ENCODE data around the gene PLCB4. TPM values are rescaled to one million over a fixed set of nuclear protein-coding genes. Genes with fewer than 3 reads are reported as not detected.

Gene PLCB4
- total and polyA plus RNA-seq, 4 experiments from 2014 or later: not detected

DNA sequence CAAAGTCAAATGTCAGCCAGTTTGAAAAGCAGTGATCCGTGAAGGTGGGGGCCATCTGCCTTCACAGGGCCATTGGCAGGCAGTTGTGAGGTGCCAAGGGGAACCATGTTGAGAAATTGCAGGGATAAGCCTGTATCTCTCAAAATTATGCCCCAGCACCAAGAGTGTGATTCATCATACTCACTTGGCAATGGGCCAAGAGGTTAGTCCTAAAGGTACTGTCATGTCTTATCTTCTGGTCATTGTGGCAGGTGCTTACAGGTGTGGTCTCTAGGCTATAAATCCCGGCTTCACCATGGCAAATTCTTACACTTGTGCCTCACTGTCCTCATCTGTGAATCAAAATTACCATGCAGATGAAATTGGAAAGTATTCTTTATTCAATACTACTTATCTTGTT lies 294.8 kb downstream of the PLCB4 start:
- Histone ChIP-seq H3K4me1 (ENCODE audit: insufficient read depth, low read length) (no peaks in the 10 kb centered on the region), H3K27me3 (ENCODE audit: insufficient read depth, low read length) (no peaks in the 10 kb centered on the region), H3K9me3 (ENCODE audit: control insufficient read depth in 1 of 2, low read length in 2 of 2) (no peaks in the 10 kb centered on the region), H3K27ac (ENCODE audit: low read depth, low read length) (no peak overlapping the region), H3K36me3 (ENCODE audit: insufficient read depth, low read length) (no peaks in the 10 kb centered on the region), H3K4me3 (ENCODE audit: low read length in 2 of 2) (no peak overlapping the region)
- no peak for DNase-seq
- intact Hi-C loops (cut with micrococcal nuclease): no loop called here
- no peaks in the 10 kb centered on the region for H3K36me3 Mint-ChIP-seq
- CTCF ChIA-PET (ENCODE audit: partially characterized antibody): interaction anchor here (1.0 kb wide), 1 partner anchor 9 kb away, joined by 3 read pairs; no protein-coding TSS in a partner anchor
- peaks cover 0 to 1% of the 10 kb centered on the region in 2 donors for H3K27me3 Mint-ChIP-seq
- no peak overlapping the region for H3K4me3 Mint-ChIP-seq
- H3K4me1 Mint-ChIP-seq: no peaks in the 10 kb centered on the region
- POLR2A ChIA-PET (ENCODE audit: partially characterized antibody): no interaction called here
- H3K9me3 Mint-ChIP-seq: peaks cover 0 to 4% (median under 1%) of the 10 kb centered on the region in 8 donors
- no peak overlapping the region for H3K27ac Mint-ChIP-seq

DNA sequence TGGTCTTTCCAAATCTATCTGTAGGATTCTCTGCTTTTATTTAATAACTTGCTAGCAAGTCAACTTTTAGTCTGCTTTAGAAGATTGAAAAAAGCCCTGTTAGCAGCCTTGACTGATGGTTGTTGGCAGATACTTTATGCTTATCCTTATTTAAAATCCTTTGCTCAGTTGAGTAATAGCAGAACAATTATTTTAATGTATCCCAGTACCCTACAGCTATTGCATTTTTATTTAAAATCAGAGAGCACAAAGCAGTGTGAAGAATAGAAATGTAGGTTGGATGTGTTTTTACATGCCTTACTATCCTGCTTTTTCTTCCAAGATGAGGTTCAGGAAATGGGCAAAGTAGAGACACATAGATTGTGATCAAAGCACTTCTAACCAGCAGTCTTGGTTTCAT lies 298.4 kb downstream of the PLCB4 start:
- no peaks in the 10 kb centered on the region for H3K36me3 ChIP-seq (ENCODE audit: insufficient read depth, low read length)
- H3K4me3 Mint-ChIP-seq: no peak overlapping the region
- no peak overlapping the region for H3K27ac Mint-ChIP-seq
- no peaks in the 10 kb centered on the region for H3K9me3 ChIP-seq (ENCODE audit: control insufficient read depth in 1 of 2, low read length in 2 of 2)
- peaks cover 0 to 1% of the 10 kb centered on the region in 2 donors for H3K27me3 Mint-ChIP-seq
- POLR2A ChIA-PET (ENCODE audit: partially characterized antibody): no interaction called here
- intact Hi-C loops (cut with micrococcal nuclease): no loop called here
- no peak overlapping the region for H3K27ac ChIP-seq (ENCODE audit: low read depth, low read length)
- no peak overlapping the region for H3K4me3 ChIP-seq (ENCODE audit: low read length in 2 of 2)
- H3K4me1 ChIP-seq (ENCODE audit: insufficient read depth, low read length): no peaks in the 10 kb centered on the region
- no peak for DNase-seq
- no peaks in the 10 kb centered on the region for H3K36me3 Mint-ChIP-seq
- CTCF ChIA-PET (ENCODE audit: partially characterized antibody): no interaction called here
- H3K9me3 Mint-ChIP-seq: peaks cover 0 to 4% (median 1%) of the 10 kb centered on the region in 8 donors
- H3K27me3 ChIP-seq (ENCODE audit: insufficient read depth, low read length): no peaks in the 10 kb centered on the region
- H3K4me1 Mint-ChIP-seq: no peaks in the 10 kb centered on the region

DNA sequence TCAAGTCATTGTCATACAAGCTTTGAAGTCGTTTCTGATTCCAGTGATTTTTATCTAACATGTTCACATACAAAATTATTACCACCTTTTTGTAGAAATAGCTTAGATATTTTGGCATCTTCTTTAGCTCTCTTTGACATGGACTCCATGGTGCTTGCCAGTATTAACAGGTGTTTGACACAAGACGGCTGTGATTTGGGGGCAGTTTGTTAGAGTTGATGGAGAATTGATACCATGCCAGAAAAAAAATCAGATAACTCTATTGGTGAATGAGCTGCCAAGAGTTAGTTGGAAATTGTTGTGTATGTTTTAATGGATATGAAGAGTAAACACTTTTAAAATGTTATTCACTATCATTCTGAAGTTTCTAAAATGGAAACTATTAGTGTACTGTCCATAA lies 298.9 kb downstream of the PLCB4 start:
- intact Hi-C loops (cut with micrococcal nuclease): no loop called here
- no peak overlapping the region for H3K27ac Mint-ChIP-seq
- no peaks in the 10 kb centered on the region for H3K27me3 ChIP-seq (ENCODE audit: insufficient read depth, low read length)
- peaks cover 0 to 1% of the 10 kb centered on the region in 2 donors for H3K27me3 Mint-ChIP-seq
- no peaks in the 10 kb centered on the region for H3K9me3 ChIP-seq (ENCODE audit: control insufficient read depth in 1 of 2, low read length in 2 of 2)
- H3K4me3 Mint-ChIP-seq: no peak overlapping the region
- peaks cover 0 to 4% (median 1%) of the 10 kb centered on the region in 8 donors for H3K9me3 Mint-ChIP-seq
- DNase-seq: no peak
- no peaks in the 10 kb centered on the region for H3K4me1 Mint-ChIP-seq
- ChIA-PET POLR2A (ENCODE audit: partially characterized antibody) (no interaction called here), CTCF (ENCODE audit: partially characterized antibody) (no interaction called here)
- H3K4me1 ChIP-seq (ENCODE audit: insufficient read depth, low read length): no peaks in the 10 kb centered on the region
- no peak overlapping the region for H3K4me3 ChIP-seq (ENCODE audit: low read length in 2 of 2)
- no peaks in the 10 kb centered on the region for H3K36me3 Mint-ChIP-seq
- H3K27ac ChIP-seq (ENCODE audit: low read depth, low read length): no peak overlapping the region
- H3K36me3 ChIP-seq (ENCODE audit: insufficient read depth, low read length): no peaks in the 10 kb centered on the region

DNA sequence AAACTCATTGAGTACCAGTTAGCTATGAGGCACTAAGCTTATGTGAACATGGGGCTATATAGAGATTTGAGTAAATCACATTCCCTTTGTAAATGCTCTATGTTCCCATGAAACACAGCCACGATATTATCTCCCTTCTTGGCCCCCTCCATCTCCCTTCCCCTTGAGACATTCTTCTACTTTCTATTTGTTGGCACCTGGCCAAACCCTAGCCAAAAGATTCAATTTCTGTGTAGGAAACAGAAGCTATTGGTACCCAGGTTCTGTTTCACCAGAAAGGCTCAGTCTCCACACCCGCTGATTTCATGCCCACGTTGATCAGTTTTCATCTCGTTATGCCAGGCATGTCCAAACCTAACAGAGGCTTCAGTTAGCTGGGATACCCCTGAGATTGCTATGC lies 300.0 kb downstream of the PLCB4 start:
- H3K9me3 Mint-ChIP-seq: peaks cover 0 to 5% (median 3%) of the 10 kb centered on the region in 8 donors
- H3K36me3 Mint-ChIP-seq: no peaks in the 10 kb centered on the region
- POLR2A ChIA-PET (ENCODE audit: partially characterized antibody): no interaction called here
- H3K27me3 Mint-ChIP-seq: peaks cover 0 to 1% of the 10 kb centered on the region in 2 donors
- H3K36me3 ChIP-seq (ENCODE audit: insufficient read depth, low read length): no peaks in the 10 kb centered on the region
- H3K4me3 ChIP-seq (ENCODE audit: low read length in 2 of 2): no peak overlapping the region
- no peaks in the 10 kb centered on the region for H3K4me1 ChIP-seq (ENCODE audit: insufficient read depth, low read length)
- H3K4me1 Mint-ChIP-seq: no peaks in the 10 kb centered on the region
- H3K27ac Mint-ChIP-seq: no peak overlapping the region
- CTCF ChIA-PET (ENCODE audit: partially characterized antibody): interaction anchor here (0.6 kb wide), 1 partner anchor 212 kb away, joined by 3 read pairs; no protein-coding TSS in a partner anchor
- H3K9me3 ChIP-seq (ENCODE audit: control insufficient read depth in 1 of 2, low read length in 2 of 2): no peaks in the 10 kb centered on the region
- no peak for DNase-seq
- H3K4me3 Mint-ChIP-seq: no peak overlapping the region
- H3K27me3 ChIP-seq (ENCODE audit: insufficient read depth, low read length): no peaks in the 10 kb centered on the region
- intact Hi-C loops (cut with micrococcal nuclease): no loop called here
- H3K27ac ChIP-seq (ENCODE audit: low read depth, low read length): no peak overlapping the region

DNA sequence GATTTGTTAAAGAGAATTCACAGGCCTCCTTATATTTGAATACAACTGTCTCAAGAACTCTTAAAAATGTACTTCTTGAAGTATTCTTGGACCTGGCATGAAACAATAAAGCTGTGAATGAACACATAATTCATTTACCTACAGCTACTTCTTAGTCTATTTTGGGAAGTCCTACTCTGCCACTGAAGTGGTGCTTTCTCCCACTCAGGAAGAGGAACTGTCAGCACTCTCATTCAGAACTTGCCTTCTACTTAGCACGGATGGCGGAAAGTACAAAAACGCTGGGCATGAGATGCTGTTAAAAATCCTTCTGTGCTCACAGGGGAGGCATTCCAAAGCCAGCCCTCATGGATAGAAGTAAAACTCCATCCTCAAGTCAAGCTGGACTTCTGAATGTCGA lies 300.7 kb downstream of the PLCB4 start:
- no peak overlapping the region for H3K27ac ChIP-seq (ENCODE audit: low read depth, low read length)
- no peak for DNase-seq
- Mint-ChIP-seq H3K4me1 (no peaks in the 10 kb centered on the region), H3K9me3 (peaks cover 0 to 6% (median 3%) of the 10 kb centered on the region in 8 donors), H3K4me3 (no peak overlapping the region), H3K36me3 (no peaks in the 10 kb centered on the region), H3K27me3 (peaks cover 0 to 1% of the 10 kb centered on the region in 2 donors), H3K27ac (no peak overlapping the region)
- ChIA-PET CTCF (ENCODE audit: partially characterized antibody) (no interaction called here), POLR2A (ENCODE audit: partially characterized antibody) (no interaction called here)
- H3K36me3 ChIP-seq (ENCODE audit: insufficient read depth, low read length): no peaks in the 10 kb centered on the region
- no peaks in the 10 kb centered on the region for H3K4me1 ChIP-seq (ENCODE audit: insufficient read depth, low read length)
- no peaks in the 10 kb centered on the region for H3K27me3 ChIP-seq (ENCODE audit: insufficient read depth, low read length)
- H3K4me3 ChIP-seq (ENCODE audit: low read length in 2 of 2): no peak overlapping the region
- intact Hi-C loops (cut with micrococcal nuclease): no loop called here
- no peaks in the 10 kb centered on the region for H3K9me3 ChIP-seq (ENCODE audit: control insufficient read depth in 1 of 2, low read length in 2 of 2)

DNA sequence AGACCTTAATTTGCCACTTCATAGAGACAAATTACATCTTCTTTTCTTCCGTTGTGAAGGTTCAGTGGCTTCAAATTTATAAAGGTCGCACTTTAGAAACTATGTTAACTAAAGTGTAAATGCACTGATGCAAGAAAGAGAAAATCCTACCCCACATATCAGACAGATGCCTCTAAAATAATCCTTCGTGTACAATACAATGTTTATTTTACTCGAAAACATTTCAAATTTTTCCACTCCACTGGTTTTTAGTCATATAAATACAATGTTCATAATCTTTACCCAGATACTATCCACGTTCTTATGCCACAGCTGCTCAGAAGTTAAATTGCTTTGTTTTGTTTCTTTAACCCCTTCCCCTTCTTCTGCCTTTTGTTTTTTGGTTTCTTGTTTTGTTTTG lies 305.2 kb downstream of the PLCB4 start:
- Mint-ChIP-seq H3K4me1 (no peaks in the 10 kb centered on the region), H3K36me3 (no peaks in the 10 kb centered on the region), H3K27ac (no peak overlapping the region), H3K27me3 (no peaks in the 10 kb centered on the region), H3K9me3 (peaks cover 0 to 5% (median under 1%) of the 10 kb centered on the region in 8 donors), H3K4me3 (no peak overlapping the region)
- H3K4me1 ChIP-seq (ENCODE audit: insufficient read depth, low read length): no peaks in the 10 kb centered on the region
- ChIA-PET CTCF (ENCODE audit: partially characterized antibody) (no interaction called here), POLR2A (ENCODE audit: partially characterized antibody) (no interaction called here)
- no peaks in the 10 kb centered on the region for H3K36me3 ChIP-seq (ENCODE audit: insufficient read depth, low read length)
- H3K27ac ChIP-seq (ENCODE audit: low read depth, low read length): no peak overlapping the region
- no peaks in the 10 kb centered on the region for H3K9me3 ChIP-seq (ENCODE audit: control insufficient read depth in 1 of 2, low read length in 2 of 2)
- intact Hi-C loops (cut with micrococcal nuclease): no loop called here
- no peak for DNase-seq
- no peaks in the 10 kb centered on the region for H3K27me3 ChIP-seq (ENCODE audit: insufficient read depth, low read length)
- H3K4me3 ChIP-seq (ENCODE audit: low read length in 2 of 2): no peak overlapping the region

DNA sequence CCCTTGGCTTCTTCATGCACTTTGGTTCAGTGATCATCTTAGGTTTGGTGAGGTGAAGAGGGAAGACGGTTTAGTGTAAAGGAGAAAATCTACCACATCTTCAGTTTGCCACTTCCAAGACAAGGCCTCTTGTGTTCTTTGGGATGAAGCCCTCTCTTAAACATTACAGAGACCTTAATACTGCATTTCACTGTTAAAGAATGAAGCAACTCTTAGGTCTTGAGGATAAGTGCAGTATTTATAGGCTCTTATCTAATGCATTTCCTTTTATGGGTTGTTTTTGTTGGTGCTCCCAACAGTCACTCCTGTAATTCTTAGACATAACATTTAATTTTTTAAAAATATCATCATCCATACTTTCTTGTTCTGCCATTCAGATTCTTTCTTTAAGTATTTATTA lies 305.6 kb downstream of the PLCB4 start:
- ChIA-PET POLR2A (ENCODE audit: partially characterized antibody) (no interaction called here), CTCF (ENCODE audit: partially characterized antibody) (no interaction called here)
- intact Hi-C loops (cut with micrococcal nuclease): no loop called here
- Histone ChIP-seq H3K4me3 (ENCODE audit: low read length in 2 of 2) (no peak overlapping the region), H3K9me3 (ENCODE audit: control insufficient read depth in 1 of 2, low read length in 2 of 2) (no peaks in the 10 kb centered on the region), H3K4me1 (ENCODE audit: insufficient read depth, low read length) (no peaks in the 10 kb centered on the region), H3K36me3 (ENCODE audit: insufficient read depth, low read length) (no peaks in the 10 kb centered on the region), H3K27me3 (ENCODE audit: insufficient read depth, low read length) (no peaks in the 10 kb centered on the region), H3K27ac (ENCODE audit: low read depth, low read length) (no peak overlapping the region)
- Mint-ChIP-seq H3K9me3 (peaks cover 0 to 5% (median under 1%) of the 10 kb centered on the region in 8 donors), H3K27me3 (no peaks in the 10 kb centered on the region), H3K27ac (no peak overlapping the region), H3K4me1 (no peaks in the 10 kb centered on the region), H3K4me3 (no peak overlapping the region), H3K36me3 (no peaks in the 10 kb centered on the region)
- no peak for DNase-seq

DNA sequence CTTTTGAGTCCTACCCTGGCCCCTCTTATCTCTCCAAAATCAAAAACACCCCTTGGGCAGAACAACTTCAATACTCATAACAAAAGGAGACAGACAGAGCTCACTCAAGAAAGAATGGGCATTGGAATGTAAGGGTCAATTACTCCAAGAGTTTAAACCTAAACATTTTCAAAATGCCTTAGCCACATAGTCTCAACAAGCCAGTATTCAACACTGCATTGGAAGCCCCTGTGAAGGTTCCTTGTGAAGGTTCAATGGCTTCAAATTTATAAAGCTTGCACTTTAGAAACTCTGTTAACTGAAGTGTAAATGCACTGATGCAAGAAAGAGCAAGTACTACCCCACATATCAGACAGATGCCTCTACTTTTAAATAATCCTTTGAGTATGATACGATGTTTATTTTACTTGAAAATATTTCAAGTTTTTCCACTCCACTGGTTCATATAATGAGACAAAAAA lies 306.4 kb downstream of the PLCB4 start:
- Mint-ChIP-seq H3K36me3 (no peaks in the 10 kb centered on the region), H3K9me3 (peaks cover 0 to 7% (median 0%) of the 10 kb centered on the region in 8 donors), H3K27me3 (no peaks in the 10 kb centered on the region), H3K4me3 (no peak overlapping the region), H3K27ac (no peak overlapping the region), H3K4me1 (no peaks in the 10 kb centered on the region)
- Histone ChIP-seq H3K9me3 (ENCODE audit: control insufficient read depth in 1 of 2, low read length in 2 of 2) (no peaks in the 10 kb centered on the region), H3K27me3 (ENCODE audit: insufficient read depth, low read length) (no peaks in the 10 kb centered on the region), H3K4me1 (ENCODE audit: insufficient read depth, low read length) (no peaks in the 10 kb centered on the region), H3K36me3 (ENCODE audit: insufficient read depth, low read length) (no peaks in the 10 kb centered on the region), H3K27ac (ENCODE audit: low read depth, low read length) (no peak overlapping the region), H3K4me3 (ENCODE audit: low read length in 2 of 2) (no peak overlapping the region)
- DNase-seq: no peak
- ChIA-PET CTCF (ENCODE audit: partially characterized antibody) (interaction anchor here (1.0 kb wide), 1 partner anchor 33 kb away, joined by 3 read pairs; no protein-coding TSS in a partner anchor), POLR2A (ENCODE audit: partially characterized antibody) (no interaction called here)
- intact Hi-C loops (cut with micrococcal nuclease): no loop called here
